GM12864 (cell line): ENCODE data around the gene ANKRD17.
A peak's percentile ranks its signal among the peaks of the same experiment; 100 is the strongest.
"Not testable (repeated sequence)": the region's sequence is repeated elsewhere in the genome, so short reads cannot be mapped to it uniquely, and the experiment has no call there.

Source experiments
- DNase-seq: peaks from one replicate; pipeline ENCODE4 v3.0.0-alpha.2; 2011; ENCODE audit warnings: low read depth
- H3K4me3 ChIP-seq: 2 replicates; pipeline ENCODE4 v1.5.1; 2011; ENCODE audit warnings: mild to moderate bottlenecking, low read depth, low read length, control low read depth
- TF ChIP-seq, protein P1 (sequence below): IDR thresholded peaks from 2 replicates; pipeline ENCODE4 v1.5.1; 2011; ENCODE audit warnings: low read depth, mild to moderate bottlenecking, moderate library complexity, low read length, control low read depth, inconsistent platforms; ENCODE audit errors: missing control alignments

The ANKRD17 gene

DNA sequence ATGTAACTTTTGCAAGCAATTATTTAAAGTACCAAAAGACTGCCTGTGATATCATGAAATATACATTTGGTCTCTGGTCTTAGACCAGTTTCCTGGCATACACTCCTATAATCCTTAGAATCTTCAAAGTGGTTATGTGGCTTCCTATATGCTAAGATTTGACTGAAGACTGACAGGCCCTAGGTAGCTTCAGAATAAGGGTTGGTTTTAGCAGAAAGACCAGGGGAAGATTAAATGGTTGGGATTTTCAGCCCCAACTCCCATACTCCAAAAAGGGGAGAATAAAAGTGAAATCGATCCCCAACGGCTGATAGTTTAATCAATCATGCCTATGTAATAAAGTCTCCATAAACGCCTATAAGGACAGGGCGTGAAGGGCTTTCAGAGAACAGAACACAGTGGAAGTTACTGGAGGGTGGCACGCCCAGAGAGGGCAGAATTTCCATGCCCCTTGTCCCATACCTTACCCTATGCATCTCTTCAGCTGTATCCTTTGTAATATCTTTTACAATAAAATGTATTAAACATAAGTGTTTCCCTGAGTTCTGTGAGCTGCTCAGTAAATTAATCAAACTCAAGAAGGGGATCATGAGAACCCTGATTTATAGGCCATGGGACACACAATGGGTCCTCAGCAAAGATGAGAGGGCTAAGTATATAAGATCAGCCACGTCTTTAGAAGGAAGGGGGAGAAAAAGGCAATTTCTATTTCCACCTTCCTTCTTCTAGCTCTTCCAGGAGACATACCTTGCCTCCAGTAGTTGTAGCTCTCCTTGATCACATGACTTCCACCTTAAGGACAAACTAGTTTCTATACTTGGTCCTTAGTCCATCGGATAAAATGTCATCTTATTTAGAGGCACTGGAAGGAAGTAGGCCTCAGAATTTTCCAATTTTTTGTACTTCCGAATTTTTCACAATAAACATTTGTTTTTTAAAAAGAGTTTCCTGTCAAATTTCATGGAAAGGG is 26.8 kb downstream of the ANKRD17 start:
- TF ChIP-seq, protein P1, sequence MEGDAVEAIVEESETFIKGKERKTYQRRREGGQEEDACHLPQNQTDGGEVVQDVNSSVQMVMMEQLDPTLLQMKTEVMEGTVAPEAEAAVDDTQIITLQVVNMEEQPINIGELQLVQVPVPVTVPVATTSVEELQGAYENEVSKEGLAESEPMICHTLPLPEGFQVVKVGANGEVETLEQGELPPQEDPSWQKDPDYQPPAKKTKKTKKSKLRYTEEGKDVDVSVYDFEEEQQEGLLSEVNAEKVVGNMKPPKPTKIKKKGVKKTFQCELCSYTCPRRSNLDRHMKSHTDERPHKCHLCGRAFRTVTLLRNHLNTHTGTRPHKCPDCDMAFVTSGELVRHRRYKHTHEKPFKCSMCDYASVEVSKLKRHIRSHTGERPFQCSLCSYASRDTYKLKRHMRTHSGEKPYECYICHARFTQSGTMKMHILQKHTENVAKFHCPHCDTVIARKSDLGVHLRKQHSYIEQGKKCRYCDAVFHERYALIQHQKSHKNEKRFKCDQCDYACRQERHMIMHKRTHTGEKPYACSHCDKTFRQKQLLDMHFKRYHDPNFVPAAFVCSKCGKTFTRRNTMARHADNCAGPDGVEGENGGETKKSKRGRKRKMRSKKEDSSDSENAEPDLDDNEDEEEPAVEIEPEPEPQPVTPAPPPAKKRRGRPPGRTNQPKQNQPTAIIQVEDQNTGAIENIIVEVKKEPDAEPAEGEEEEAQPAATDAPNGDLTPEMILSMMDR: no peak
- H3K4me3 ChIP-seq: no peak overlapping the region
- DNase-seq: no peak

DNA sequence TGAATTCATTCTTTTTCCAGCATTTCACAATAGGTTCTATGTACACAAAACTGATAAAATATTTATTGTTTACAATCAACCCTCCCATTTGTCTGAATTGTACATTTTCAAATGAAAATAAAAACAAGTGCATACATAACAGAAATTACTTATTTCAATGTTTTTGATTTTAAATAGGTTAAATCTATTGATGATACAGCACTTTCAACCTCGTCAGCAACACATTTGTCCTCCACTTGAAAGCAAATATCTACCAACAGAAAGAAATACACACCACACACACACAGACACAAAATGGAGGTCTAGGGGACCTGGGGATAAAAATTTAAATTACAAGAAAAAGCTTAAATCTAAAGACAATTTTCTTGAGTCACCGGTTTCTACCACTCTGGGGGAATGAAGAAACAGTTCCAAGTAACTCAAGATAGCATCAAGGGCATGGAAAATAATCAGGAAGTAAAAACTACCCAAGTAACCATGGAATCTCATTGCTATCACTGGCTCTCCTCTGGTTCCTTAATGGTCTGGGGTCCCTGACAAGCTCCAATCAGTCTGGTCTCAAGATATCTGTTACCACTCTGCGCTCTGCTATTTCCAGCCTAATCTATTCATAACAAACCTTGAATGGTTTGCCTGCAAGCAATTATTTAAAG is 27.6 kb downstream of the ANKRD17 start:
- no peak for DNase-seq
- no peak overlapping the region for H3K4me3 ChIP-seq
- TF ChIP-seq, protein P1: no peak

DNA sequence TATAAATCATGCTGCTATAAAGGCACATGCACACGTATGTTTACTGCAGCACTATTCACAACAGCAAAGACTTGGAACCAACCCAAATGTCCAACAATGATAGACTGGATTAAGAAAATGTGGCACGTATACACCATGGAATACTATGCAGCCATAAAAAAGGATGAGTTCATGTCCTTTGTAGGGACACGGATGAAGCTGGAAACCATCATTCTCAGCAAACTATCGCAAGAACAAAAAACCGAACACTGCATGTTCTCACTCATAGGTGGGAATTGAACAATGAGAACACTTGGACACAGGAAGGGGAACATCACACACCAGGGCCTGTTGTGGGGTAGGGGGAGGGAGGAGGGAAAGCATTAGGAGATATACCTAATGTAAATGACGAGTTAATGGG is 29.8 kb downstream of the ANKRD17 start:
- H3K4me3 ChIP-seq, DNase-seq: not testable (repeated sequence)

DNA sequence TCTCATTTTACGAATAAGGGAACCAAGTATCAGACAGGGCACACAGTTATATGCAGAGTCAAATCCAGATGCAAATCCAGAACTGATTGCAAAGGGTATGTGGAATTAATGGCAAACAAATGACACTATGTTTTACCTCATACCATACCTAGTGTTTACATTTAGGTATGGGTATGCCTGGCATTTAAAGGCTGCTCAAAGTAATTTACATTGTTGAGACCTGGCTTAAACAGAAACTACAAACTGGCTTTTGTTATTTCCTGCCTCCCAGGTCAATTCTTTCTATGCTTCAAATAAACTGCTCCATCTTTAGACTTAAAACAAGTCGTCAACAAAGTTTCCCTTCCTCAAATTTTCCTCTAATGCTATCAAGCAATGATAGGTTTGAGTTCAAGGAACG is 33.7 kb downstream of the ANKRD17 start:
- DNase-seq: no peak
- no peak overlapping the region for H3K4me3 ChIP-seq
- TF ChIP-seq, protein P1: no peak

DNA sequence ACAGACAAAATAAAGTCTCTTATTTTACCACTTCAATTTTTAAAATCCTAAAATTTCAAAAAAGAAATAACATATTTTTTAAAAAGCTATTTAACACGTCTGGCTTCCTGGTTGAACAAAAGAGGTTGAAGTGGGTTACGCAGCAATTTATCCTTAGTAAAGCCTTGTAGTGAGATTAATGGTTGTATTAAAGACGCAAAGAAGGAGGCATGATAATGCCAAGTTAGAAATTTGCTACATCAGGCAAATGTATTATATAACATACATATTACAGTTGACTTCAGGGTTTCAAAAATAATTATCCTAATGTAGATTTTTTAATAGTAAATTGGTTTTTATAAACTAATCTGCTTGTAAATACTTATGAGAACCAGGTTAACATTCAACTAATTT is 35.3 kb downstream of the ANKRD17 start:
- DNase-seq: no peak
- H3K4me3 ChIP-seq: no peak overlapping the region; the same call in 1 of the 2 replicates
- TF ChIP-seq, protein P1: no peak

DNA sequence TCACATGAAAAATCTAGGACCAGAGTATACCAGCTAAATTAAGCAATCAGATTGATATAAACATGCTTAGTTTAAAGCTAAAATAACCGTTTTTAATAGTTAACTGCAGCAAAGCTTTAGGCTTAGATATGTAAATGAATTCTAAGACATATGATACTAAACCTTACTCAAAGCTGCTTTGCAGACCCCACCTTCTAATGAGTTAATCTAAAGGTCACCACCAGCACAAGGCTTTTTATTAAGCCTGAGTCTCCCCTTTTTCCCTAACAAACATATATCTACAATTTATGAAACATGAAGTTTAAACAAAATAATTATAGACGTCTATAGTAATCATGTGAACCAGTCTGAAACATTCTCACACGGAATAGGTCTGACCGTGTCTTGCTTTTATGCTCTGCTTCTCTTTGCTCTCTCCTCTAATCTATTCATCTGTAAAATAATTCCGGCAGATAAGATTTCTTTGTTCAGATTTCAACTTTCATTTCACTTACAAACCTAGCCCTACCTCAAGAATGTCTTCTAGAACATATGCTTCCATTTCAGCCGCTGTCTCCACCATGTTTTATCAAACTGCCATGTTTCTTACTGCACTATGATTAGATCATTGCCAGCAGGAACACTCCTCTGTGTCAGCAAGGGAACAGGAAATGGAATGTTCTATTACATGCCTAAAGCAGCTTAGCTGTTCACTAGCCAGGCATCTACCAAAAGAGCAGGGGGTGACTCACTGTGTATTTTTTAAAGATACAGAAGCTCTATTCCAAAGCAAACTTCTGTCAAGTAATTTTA is 35.9 kb downstream of the ANKRD17 start:
- peak; percentile 33 for DNase-seq
- H3K4me3 ChIP-seq: peak overlapping the region; percentile 28; the same call in 1 of the 2 replicates
- TF ChIP-seq, protein P1: no peak

DNA sequence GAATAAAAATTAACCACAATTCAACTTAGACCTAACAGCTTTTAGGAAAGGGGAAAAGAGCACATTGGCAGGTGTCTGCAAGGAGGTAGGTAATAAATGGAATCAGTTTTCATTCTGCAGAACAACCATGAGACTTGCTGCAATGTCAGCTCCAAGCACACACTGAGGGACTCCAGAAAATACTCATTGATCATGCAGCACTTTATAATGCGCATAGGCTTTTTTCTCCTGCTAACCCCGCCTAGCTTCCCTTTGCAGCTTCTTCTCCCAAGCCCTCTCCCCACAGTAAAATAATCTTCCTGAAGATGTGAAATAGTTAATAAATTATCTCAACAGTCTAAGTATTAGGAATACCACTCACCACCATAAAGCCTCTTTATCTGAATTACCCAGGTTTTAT is 36.9 kb downstream of the ANKRD17 start:
- no peak for DNase-seq
- TF ChIP-seq, protein P1: no peak
- H3K4me3 ChIP-seq: no peak overlapping the region
